RWPE2 (cell line): ENCODE measurements around the gene SEMA4C.

Experiments
- ATAC-seq: fragments of 200-7000 bp; cut with Tn5 transposase; 3 replicates; pipeline ENCODE4 v1.9.1; 2021; ENCODE audit warnings: low read depth
- DNase-seq: peaks from one replicate; pipeline ENCODE4 v3.0.0-alpha.2; 2020; ENCODE audit warnings: low spot score
- H3K27ac ChIP-seq: fragments of 450-650 bp; 2 replicates; pipeline ENCODE4 v1.5.1; 2017; ENCODE audit warnings: mild to moderate bottlenecking; ENCODE audit not compliant: poor library complexity, severe bottlenecking
- H3K27me3 ChIP-seq: fragments of 250-450 bp; sonication (Bioruptor Pico); 2 replicates; pipeline ENCODE4 v1.5.1; 2021; ENCODE audit warnings: mild to moderate bottlenecking, moderate library complexity; ENCODE audit not compliant: insufficient read depth, poor library complexity, severe bottlenecking
- H3K36me3 ChIP-seq: fragments of 250-450 bp; sonication (Bioruptor Pico); 2 replicates; pipeline ENCODE4 v1.5.1; 2020; ENCODE audit warnings: low read depth, mild to moderate bottlenecking, moderate library complexity
- H3K4me1 ChIP-seq: fragments of 250-450 bp; sonication (Bioruptor Pico); 2 replicates; pipeline ENCODE4 v1.5.1; 2021; ENCODE audit warnings: mild to moderate bottlenecking, moderate library complexity; ENCODE audit not compliant: insufficient read depth, poor library complexity, severe bottlenecking
- H3K4me3 ChIP-seq: fragments of 250-450 bp; sonication (Bioruptor Pico); 2 replicates; pipeline ENCODE4 v1.5.1; 2021; ENCODE audit warnings: mild to moderate bottlenecking, moderate library complexity; ENCODE audit not compliant: severe bottlenecking
- H3K9me3 ChIP-seq: fragments of 250-450 bp; sonication (Bioruptor Pico); 2 replicates; pipeline ENCODE4 v1.5.1; 2021; ENCODE audit warnings: mild to moderate bottlenecking, moderate library complexity; ENCODE audit not compliant: severe bottlenecking
- TF ChIP-seq, protein P1 (sequence below): fragments of 450-650 bp; IDR thresholded peaks from one replicate; pipeline ENCODE4 v1.5.1; 2017; ENCODE audit warnings: mild to moderate bottlenecking, moderate library complexity; ENCODE audit not compliant: poor library complexity, severe bottlenecking

The SEMA4C gene

DNA sequence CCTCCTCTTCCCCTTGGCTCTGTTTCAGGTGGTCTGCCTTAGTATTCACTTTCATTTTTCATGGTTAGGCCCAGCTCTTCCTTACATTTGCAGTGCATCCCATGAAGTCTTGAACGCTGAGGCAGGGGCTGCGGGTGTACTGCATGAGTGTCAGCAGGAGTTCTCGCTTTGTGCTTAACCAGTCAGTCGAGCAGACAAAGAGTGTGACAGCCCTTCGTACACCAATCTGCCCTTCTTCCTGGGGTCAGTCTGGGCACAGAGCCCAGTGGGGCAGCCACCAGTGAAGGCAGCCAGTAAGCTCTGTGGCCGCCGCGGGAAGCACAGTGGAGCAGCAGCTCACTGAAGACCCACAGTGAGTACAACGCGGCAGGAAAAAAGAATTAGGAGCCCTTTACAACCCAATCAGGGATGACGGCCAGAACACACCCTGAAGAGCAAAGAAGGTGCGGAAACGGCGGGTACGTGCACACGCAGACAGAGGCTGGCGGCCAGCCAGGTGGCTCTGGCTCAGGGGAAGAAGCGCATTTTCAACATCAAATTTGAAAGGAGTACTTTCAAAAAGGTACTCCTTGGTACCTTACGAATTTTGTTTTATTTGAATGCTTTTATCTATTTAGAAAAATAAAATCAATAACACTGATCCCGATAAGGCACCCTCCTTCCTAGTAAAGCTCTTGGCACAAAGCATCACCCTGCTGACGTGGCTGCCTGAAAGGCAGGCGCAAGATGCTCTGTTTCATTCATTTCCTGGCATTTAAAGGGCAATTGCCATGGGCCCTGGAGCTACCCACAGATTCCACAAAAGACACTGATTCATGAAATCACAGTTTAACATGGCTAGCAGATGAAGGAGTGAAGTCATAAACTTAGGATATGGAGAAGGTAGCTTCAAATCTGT lies 47.0 kb upstream of the SEMA4C start:
- no peak for DNase-seq
- H3K4me1 ChIP-seq, result peaks cover 16% of the 10 kb centered on the region
- H3K9me3 ChIP-seq, result no peaks in the 10 kb centered on the region
- no peaks in the 10 kb centered on the region for H3K36me3 ChIP-seq
- no peak overlapping the region for H3K4me3 ChIP-seq
- peak; percentile 79 for ATAC-seq
- peak overlapping the region; percentile 41 for H3K27ac ChIP-seq
- TF ChIP-seq, protein P1, sequence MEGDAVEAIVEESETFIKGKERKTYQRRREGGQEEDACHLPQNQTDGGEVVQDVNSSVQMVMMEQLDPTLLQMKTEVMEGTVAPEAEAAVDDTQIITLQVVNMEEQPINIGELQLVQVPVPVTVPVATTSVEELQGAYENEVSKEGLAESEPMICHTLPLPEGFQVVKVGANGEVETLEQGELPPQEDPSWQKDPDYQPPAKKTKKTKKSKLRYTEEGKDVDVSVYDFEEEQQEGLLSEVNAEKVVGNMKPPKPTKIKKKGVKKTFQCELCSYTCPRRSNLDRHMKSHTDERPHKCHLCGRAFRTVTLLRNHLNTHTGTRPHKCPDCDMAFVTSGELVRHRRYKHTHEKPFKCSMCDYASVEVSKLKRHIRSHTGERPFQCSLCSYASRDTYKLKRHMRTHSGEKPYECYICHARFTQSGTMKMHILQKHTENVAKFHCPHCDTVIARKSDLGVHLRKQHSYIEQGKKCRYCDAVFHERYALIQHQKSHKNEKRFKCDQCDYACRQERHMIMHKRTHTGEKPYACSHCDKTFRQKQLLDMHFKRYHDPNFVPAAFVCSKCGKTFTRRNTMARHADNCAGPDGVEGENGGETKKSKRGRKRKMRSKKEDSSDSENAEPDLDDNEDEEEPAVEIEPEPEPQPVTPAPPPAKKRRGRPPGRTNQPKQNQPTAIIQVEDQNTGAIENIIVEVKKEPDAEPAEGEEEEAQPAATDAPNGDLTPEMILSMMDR, result no peak
- no peaks in the 10 kb centered on the region for H3K27me3 ChIP-seq

DNA sequence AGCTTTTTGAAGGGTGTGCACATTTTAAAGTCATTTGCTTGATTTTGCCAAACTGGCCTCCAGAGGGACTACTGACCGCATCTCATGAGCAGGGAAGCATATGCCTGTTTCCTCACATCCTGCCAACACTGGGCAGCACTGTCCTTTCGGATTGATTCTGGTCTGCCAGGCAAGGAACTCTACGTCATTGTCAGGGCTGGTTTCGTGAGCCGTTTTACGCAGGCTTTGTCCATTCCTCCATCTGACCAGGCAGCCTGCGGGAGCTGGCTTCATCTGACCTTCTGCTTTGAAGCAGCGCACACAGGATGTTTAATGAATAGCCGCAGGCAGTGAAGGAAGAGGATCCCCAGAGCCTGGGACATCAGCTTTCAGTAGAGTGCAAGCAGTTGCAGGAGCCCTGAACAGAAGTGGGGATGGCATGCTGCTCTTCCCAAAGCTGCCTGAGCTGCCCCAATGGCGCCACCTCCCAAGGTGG lies 46.3 kb upstream of the SEMA4C start:
- Histone ChIP-seq H3K9me3 (no peaks in the 10 kb centered on the region), H3K4me3 (no peak overlapping the region), H3K4me1 (peaks cover 16% of the 10 kb centered on the region), H3K27me3 (no peaks in the 10 kb centered on the region), H3K36me3 (no peaks in the 10 kb centered on the region), H3K27ac (peak overlapping the region; percentile 41)
- TF ChIP-seq, protein P1, result no peak
- DNase-seq, result no peak
- no peak for ATAC-seq

GRCh38 chr2:96914332-96914731 lies 44.5 kb upstream of the SEMA4C start:
- Histone ChIP-seq H3K4me1 (peaks cover 16% of the 10 kb centered on the region), H3K27ac (no peak overlapping the region), H3K4me3 (no peak overlapping the region), H3K27me3 (no peaks in the 10 kb centered on the region), H3K9me3 (no peaks in the 10 kb centered on the region), H3K36me3 (no peaks in the 10 kb centered on the region)
- TF ChIP-seq, protein P1, result no peak
- DNase-seq, result no peak
- peak; percentile 50 for ATAC-seq

- no peaks in the 10 kb centered on the region for H3K27me3 ChIP-seq
- H3K4me1 ChIP-seq, result peaks cover 16% of the 10 kb centered on the region
- H3K4me3 ChIP-seq, result no peak overlapping the region
- TF ChIP-seq, protein P1, result no peak
- no peaks in the 10 kb centered on the region for H3K36me3 ChIP-seq
- H3K9me3 ChIP-seq, result no peaks in the 10 kb centered on the region
- DNase-seq (no peak), ATAC-seq (no peak)
- H3K27ac ChIP-seq, result no peak overlapping the region
These were observed 43.7 kb upstream of the SEMA4C start for GRCh38 chr2:96913398-96914202.
